H1 (cell line): ENCODE results near the gene KRT77. TPM values are rescaled to one million over a fixed set of nuclear protein-coding genes. Genes with fewer than 3 reads are reported as not detected.

Experiments used
- ASH2L ChIP-seq: fragments of 200-600, 300-600 bp; sonication (generic); IDR thresholded peaks from one replicate; pipeline ENCODE4 v1.7.1; 2017; ENCODE audit warnings: low read length
- ATF3 ChIP-seq: IDR thresholded peaks from 2 replicates; pipeline ENCODE4 v1.6.1; 2011; ENCODE audit warnings: low read depth, mild to moderate bottlenecking, low read length; ENCODE audit not compliant: insufficient read depth
- BRCA1 ChIP-seq: IDR thresholded peaks from 2 replicates; pipeline ENCODE4 v1.6.1; 2012; ENCODE audit warnings: low read depth, low read length, improper control_type of control experiment
- CBX8 ChIP-seq: fragments of 300-800, 300-1000 bp; sonication (generic); IDR thresholded peaks from 2 replicates; pipeline ENCODE4 v1.7.1; 2016; ENCODE audit warnings: low read depth, low read length, borderline replicate concordance
- EGR1 ChIP-seq: IDR thresholded peaks from 2 replicates; pipeline ENCODE4 v1.6.1; 2011; ENCODE audit warnings: low read depth, low read length, borderline replicate concordance
- MAX ChIP-seq: IDR thresholded peaks from 2 replicates; pipeline ENCODE4 v1.6.1; 2012; ENCODE audit warnings: inconsistent platforms
- PHF8 ChIP-seq: fragments of 200-600 bp; sonication (generic); conservative IDR thresholded peaks from 2 replicates; pipeline ENCODE4 v1.7.1; 2012; ENCODE audit warnings: low read depth, mild to moderate bottlenecking, inconsistent platforms, low read length, moderate library complexity
- polyA plus RNA-seq, 7 experiments: library from polyadenylated mRNA; depleted of rRNA in 3 of 7; stranded (reverse) in 5 of 7; unstranded in 2 of 7; fragments of >200 nt in 5 of 7; fragments of 200-250 nt in 2 of 7; gene quantifications; 1 replicate in 5 of 7; 2 replicates in 1 of 7; 4 replicates in 1 of 7; pipeline versions ENCODE4 v1.2.1 to v1.2.3, GENCODE V29; 2011 to 2013; ENCODE audit warnings: missing spikeins in 2 of 7, mixed read lengths in 2 of 7
- total RNA-seq: library from RNA; stranded (reverse); fragmentation: NEBNext Ultra II Directional; extraction: Animal tissue kit (Norgen Biotek cat#: 25700); gene quantifications from 2 replicates; pipeline ENCODE4 v1.2.1, GENCODE V29; 2021

The KRT77 gene
- total and polyA plus RNA-seq, 2 of the 8 experiments (the other 6 are each of a cell fraction or from before 2014, with no cell fraction given): 0.02 TPM; not detected in 1

DNA sequence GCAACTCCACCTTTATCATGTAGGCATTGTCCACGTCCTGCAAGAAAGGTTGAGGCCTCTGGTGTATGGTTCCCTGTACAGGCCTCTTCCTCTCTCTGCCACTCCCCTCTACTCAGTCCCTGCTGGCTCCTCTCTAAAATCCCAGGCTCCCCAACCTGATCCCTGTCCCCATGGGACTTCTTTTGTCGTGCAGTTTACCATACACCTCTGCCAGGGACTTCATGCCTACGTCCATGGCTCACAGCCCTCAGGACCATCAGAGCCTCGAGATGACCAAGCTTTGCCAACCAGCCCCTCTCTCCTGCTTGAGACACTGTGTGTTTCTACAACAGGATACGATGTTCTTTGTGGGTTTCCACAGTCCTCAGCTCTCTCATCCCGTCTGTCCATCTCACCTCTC is 54.3 kb downstream of the KRT77 start (continued):
- TF ChIP-seq ATF3 (no peak), PHF8 (no peak), BRCA1 (no peak), ASH2L (no peak), CBX8 (no peak), EGR1 (no peak), MAX (no peak)
- TF ChIP-seq, all 59 proteins: peak for 0
